ENCODE data around the gene PGLYRP4. TPM values are rescaled to one million over a fixed set of nuclear protein-coding genes. Genes with fewer than 3 reads are reported as not detected.

The PGLYRP4 gene
- total and polyA plus RNA-seq, 2 donors (not counting 1 experiment from before 2014, with no cell fraction given): not detected

DNA sequence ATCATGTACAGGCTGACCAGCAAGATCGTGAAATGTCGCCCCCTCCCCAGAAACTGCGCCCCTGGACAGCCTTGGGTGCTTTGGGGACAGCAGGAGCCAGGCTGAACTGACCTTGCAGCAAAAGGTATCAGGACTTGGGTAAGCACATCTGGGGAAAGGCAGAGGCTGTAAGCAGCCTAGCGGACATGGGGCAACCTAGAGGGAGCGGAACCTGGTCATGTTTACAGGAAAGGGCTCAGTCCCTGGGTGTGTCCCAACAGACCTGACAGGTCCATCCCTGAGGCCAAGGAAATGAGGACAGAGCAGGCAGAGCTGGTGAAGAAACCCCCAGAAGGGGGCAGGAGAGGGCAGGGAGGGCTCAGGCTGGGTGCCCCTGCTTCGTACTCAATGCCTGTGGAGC is 45.3 kb upstream of the PGLYRP4 start:
- Mint-ChIP-seq H3K4me1 (no peaks in the 10 kb centered on the region), H3K27ac (no peak overlapping the region), H3K4me3 (no peak overlapping the region), H3K9me3 (ENCODE audit: insufficient read depth) (no peaks in the 10 kb centered on the region), H3K27me3 (peaks cover 42% of the 10 kb centered on the region)
- intact Hi-C loops (cut with micrococcal nuclease): no loop called here
- H2AFZ ChIP-seq (ENCODE audit: insufficient read depth, low read depth, low read length, poor library complexity, severe bottlenecking): no peak overlapping the region
- POLR2A ChIA-PET: no interaction called here
- CTCF ChIA-PET: no interaction called here
- H3K27ac ChIP-seq (ENCODE audit: low read length in 2 of 2): no peak overlapping the region
- no peak for DNase-seq
- no peaks in the 10 kb centered on the region for H3K4me1 ChIP-seq (ENCODE audit: control insufficient read depth in 2 of 2, insufficient read depth in 2 of 2, low read length in 2 of 2)
- no peaks in the 10 kb centered on the region for H3K79me2 ChIP-seq (ENCODE audit: control insufficient read depth, insufficient read depth, low read length)
- no peak overlapping the region for H3K4me3 ChIP-seq (ENCODE audit: control extremely low read depth in 1 of 5, extremely low read depth in 1 of 5, insufficient read depth in 1 of 5, low read depth in 2 of 5, low read length in 4 of 5)
- H4K20me1 ChIP-seq (ENCODE audit: control insufficient read depth, insufficient read depth, low read length, poor library complexity, severe bottlenecking): no peaks in the 10 kb centered on the region
- H3K9me3 ChIP-seq (ENCODE audit: control extremely low read depth in 1 of 3, control insufficient read depth in 2 of 3, insufficient read depth in 1 of 3, low read length in 2 of 3): no peaks in the 10 kb centered on the region
- H3K9ac ChIP-seq (ENCODE audit: low read length): no peak overlapping the region
- H3K36me3 ChIP-seq (replicated peaks in 1 of 2; ENCODE audit: control extremely low read depth in 1 of 2, control insufficient read depth in 1 of 2, extremely low read depth in 1 of 2, insufficient read depth in 2 of 2, low read length in 1 of 2): no peaks in the 10 kb centered on the region
- no peak for TF ChIP-seq EZH2 (IDR thresholded peaks at IDR 0.05; ENCODE audit: borderline replicate concordance, insufficient read depth, low read depth, low read length, poor library complexity, severe bottlenecking)
- TF ChIP-seq CTCF (IDR thresholded peaks at IDR 0.05): no peak
- ATAC-seq (ENCODE audit: low read depth): no peak
- H3K4me2 ChIP-seq (replicated peaks; ENCODE audit: low read depth, low read length, poor library complexity, severe bottlenecking): no peak overlapping the region
- 95% methylated on average over 6 of the region's 6 CpGs for WGBS (ENCODE audit: insufficient coverage)
- H3K27me3 ChIP-seq (replicated peaks in 1 of 4; ENCODE audit: control extremely low read depth in 1 of 4, control insufficient read depth in 3 of 4, insufficient read depth in 4 of 4, low read length in 3 of 4): peaks cover 0 to 4% (median 0%) of the 10 kb centered on the region in 4 experiments

DNA sequence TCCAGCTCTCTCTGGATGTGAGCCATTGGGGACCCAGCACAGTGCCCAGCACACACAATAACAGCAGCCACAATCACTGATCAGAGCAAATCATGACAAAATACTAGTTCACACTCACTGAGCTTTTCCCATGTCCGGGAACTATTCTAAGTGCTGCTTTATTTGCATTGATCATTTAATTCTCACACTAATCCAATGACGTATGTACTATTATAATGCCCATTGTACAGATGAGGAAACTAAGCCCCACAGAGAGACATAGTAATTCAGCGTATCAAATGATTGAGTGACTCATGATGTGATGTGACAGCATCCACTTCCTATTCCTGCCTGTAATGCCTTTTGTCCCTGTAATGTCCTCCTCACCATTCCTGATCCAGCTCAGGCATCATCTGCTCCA is 44.2 kb upstream of the PGLYRP4 start:
- peaks cover 42% of the 10 kb centered on the region for H3K27me3 Mint-ChIP-seq
- WGBS (ENCODE audit: insufficient coverage): 100% methylated on average over 1 of the region's 3 CpGs
- no peak overlapping the region for H3K4me2 ChIP-seq (replicated peaks; ENCODE audit: low read depth, low read length, poor library complexity, severe bottlenecking)

More for the DNA sequence above, 44.2 kb upstream of the PGLYRP4 start:
- H2AFZ ChIP-seq (ENCODE audit: insufficient read depth, low read depth, low read length, poor library complexity, severe bottlenecking): no peak overlapping the region
- H3K27ac Mint-ChIP-seq: no peak overlapping the region
- no peaks in the 10 kb centered on the region for H3K4me1 Mint-ChIP-seq
- ATAC-seq (ENCODE audit: low read depth) (no peak), DNase-seq (no peak)
- no peaks in the 10 kb centered on the region for H4K20me1 ChIP-seq (ENCODE audit: control insufficient read depth, insufficient read depth, low read length, poor library complexity, severe bottlenecking)
- no peak overlapping the region for H3K27ac ChIP-seq (ENCODE audit: low read length in 2 of 2)
- no peaks in the 10 kb centered on the region for H3K36me3 ChIP-seq (replicated peaks in 1 of 2; ENCODE audit: control extremely low read depth in 1 of 2, control insufficient read depth in 1 of 2, extremely low read depth in 1 of 2, insufficient read depth in 2 of 2, low read length in 1 of 2)
- CTCF ChIA-PET: no interaction called here
- peak overlapping the region in 1 of 5 experiments; percentile 8 for H3K4me3 ChIP-seq (ENCODE audit: control extremely low read depth in 1 of 5, extremely low read depth in 1 of 5, insufficient read depth in 1 of 5, low read depth in 2 of 5, low read length in 4 of 5)
- no peaks in the 10 kb centered on the region for H3K4me1 ChIP-seq (ENCODE audit: control insufficient read depth in 2 of 2, insufficient read depth in 2 of 2, low read length in 2 of 2)
- intact Hi-C loops (cut with micrococcal nuclease): no loop called here
- no peak overlapping the region for H3K4me3 Mint-ChIP-seq
- no peak for TF ChIP-seq EZH2 (IDR thresholded peaks at IDR 0.05; ENCODE audit: borderline replicate concordance, insufficient read depth, low read depth, low read length, poor library complexity, severe bottlenecking)
- TF ChIP-seq CTCF (IDR thresholded peaks at IDR 0.05): no peak
- no peaks in the 10 kb centered on the region for H3K9me3 Mint-ChIP-seq (ENCODE audit: insufficient read depth)
- H3K9me3 ChIP-seq (ENCODE audit: control extremely low read depth in 1 of 3, control insufficient read depth in 2 of 3, insufficient read depth in 1 of 3, low read length in 2 of 3): no peaks in the 10 kb centered on the region
- POLR2A ChIA-PET: no interaction called here
- no peaks in the 10 kb centered on the region for H3K79me2 ChIP-seq (ENCODE audit: control insufficient read depth, insufficient read depth, low read length)
- no peak overlapping the region for H3K9ac ChIP-seq (ENCODE audit: low read length)
- peaks cover 0 to 4% (median 0%) of the 10 kb centered on the region in 4 experiments for H3K27me3 ChIP-seq (replicated peaks in 1 of 4; ENCODE audit: control extremely low read depth in 1 of 4, control insufficient read depth in 3 of 4, insufficient read depth in 4 of 4, low read length in 3 of 4)

All from B cell (primary cell).